GM18873 (cell line): ENCODE results near the gene FAM83C.
"Not testable (repeated sequence)": the region's sequence is repeated elsewhere in the genome, so short reads cannot be mapped to it uniquely, and the experiment has no call there.

Experiments
- ATAC-seq: cut with Tn5 transposase; IDR thresholded peaks from one replicate; pipeline ENCODE4 v1.9.1; 2021; ENCODE audit warnings: mild to moderate bottlenecking, moderate library complexity, moderate number of reproducible peaks; ENCODE audit not compliant: unreplicated experiment, low FRiP score

FAM83C gene

DNA sequence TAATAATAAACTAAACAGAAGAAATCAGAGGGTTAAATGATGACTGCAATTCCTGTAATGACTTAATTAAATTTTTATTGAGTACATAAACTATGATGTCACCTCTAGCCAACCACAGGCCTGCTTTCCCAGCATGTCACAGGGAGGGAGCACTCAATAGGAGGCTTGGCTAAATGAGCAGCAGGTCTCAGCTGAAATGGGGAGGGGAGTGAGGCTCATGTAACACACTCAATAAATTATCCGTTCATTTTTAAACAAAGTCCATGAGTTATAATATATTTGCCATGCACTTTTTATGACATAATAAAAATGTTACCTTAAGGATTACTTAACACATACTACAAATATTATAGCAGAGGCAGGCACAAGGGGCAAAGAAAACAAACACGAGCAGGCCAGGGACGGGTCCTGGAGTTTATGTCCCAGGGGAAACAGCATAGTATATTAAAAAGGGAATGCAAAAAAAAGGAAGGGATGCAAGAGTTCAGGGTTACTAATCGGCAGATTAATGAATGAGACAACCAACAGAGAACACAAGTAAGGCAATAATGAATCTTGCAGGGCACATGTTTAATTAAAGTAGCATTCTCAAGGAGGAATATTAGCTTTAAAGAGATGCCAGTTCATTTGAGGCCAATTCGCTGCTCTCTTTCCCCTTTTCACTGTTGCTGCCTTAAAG lies 27.1 kb upstream of the FAM83C start:
- no peak for ATAC-seq

DNA sequence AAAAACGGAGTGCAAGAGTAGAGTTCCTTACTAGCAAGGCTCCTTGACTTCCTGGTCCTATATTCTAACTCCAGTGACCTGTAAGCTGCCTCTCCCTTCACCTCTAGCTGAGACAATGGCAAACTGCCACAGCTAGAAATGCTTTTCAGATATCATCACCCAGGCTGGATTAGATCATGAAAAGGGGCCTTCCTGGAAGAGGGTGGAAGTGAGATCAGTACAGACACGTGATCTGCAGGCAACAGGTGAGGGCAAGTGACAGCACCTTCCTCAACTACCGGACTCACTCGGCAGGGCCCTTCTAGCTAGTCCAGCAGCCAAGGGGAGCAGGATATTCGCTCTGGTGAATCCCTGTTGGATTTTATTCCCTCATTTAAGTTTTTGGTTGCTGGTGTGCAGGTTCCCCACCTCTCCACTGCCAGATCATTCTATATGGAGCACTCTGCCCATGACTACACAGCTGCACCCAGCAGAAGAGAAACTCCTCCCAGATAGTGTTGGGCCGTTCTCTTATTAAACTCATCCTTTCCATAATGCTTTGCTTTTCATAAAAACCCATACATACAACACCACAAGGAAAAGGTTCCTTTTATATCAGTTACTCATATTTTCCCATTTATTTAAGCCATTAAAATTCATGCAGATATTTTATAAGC lies 26.4 kb upstream of the FAM83C start:
- ATAC-seq: no peak

DNA sequence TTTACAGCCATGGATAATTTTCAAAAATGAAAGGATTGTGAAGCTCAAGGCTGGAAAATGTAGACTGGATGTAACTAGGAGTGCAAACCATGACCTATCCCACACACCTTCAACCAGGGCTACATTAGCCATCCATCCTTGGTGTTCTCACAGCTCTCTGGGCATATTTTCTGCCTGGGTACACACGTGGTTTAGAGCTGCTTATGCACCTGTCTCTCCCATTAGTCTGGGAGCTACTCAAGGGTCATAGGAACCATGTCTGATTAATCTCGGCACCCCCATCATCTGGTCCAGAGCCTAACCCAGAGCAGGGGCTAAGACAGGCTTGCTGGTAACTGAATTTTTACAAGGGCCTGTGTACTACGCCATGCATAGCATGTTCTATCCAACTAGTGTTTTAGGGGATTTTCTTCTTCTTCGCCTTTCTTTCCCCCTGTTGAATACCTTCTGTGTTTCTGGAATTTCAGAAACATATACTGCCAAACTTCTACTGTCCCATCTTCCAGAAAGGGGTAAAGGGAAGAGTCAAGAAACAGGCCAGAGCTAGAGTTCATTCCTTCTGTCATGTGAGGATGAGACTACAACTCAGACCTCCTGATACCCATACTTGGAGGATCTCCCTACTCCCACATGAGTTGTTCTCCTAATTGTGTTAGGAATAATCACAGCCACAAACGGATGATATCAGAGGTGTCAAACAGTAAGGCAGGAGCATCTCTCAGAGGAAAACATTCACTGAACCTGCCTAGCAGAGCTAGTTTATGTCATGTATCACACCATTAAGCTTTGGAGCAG lies 25.4 kb upstream of the FAM83C start:
- ATAC-seq: no peak

DNA sequence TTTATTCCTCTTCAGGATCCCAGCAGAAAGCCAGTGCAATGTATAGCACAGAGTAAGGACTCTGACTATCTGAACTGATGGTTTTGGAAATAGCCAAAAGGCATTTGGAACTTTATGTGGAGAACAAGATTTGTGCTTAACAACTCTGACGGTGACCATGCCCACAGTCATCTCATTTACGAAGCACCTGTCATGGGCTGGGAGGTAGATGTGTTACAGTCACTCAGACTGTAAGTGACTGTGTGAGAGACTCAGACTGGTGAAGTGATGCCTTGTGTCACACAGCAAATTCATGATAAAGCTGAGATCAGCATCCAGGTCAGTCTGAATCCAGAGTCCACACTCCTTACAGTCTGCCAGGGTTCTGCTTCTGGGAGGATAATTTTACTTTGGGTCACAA lies 23.9 kb upstream of the FAM83C start:
- ATAC-seq: no peak

DNA sequence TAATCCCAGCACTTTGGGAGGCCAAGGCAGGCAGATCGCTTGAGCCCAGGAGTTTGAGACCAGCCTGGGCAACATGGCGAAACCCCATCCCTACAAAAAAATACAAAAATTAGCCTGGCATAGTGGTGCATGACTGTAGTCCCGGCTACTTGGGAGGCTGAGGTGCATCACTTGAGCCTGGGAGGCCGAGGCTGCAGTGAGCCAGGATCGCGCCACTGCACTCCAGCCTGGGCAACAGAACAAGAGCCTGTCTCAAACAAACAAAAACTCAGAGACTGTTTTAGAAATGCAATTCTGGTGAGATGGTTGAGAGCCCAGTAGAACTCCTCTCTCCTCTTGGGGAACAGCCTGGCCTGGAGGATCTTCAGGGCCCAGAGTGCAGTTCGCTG lies 23.4 kb upstream of the FAM83C start:
- not testable (repeated sequence) for ATAC-seq

DNA sequence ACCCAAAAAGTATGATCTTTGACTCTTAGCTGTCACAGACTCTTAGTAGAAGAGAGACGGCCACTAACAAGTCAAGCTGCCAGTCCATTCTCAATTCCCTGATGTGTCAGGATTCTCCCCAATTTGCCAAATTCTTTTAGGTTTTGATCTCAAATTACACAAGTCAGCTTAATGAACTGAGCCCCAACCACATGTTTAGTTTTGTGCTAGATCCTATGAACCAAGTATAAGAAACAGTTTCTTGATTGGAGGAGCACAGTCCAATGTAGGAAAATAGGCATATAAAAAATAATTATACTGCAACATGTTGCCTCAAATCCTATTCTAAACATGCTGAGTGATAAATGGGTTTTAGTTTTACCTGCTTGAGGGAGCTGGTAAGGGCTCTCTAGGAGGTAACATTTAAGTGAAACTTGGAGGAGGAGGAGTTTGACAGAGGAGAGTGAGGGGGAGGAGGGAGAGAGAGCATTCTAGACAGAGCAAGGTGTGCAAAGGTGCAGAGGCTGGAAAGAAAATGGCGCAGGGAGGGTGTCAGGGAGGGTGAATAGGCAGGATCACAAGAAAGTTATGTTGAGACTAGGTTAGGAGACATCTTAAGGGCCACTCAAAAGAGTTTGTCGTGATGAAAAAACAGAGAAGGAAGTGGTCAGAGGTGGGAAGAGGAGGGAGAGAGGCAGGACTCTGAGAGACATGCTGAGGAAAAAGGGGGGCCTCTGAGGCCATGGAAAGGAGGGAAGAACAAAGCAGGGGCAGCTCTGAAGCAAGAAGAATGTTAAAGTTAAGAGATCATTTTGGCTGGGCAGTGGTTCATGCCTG lies 22.8 kb upstream of the FAM83C start:
- no peak for ATAC-seq

DNA sequence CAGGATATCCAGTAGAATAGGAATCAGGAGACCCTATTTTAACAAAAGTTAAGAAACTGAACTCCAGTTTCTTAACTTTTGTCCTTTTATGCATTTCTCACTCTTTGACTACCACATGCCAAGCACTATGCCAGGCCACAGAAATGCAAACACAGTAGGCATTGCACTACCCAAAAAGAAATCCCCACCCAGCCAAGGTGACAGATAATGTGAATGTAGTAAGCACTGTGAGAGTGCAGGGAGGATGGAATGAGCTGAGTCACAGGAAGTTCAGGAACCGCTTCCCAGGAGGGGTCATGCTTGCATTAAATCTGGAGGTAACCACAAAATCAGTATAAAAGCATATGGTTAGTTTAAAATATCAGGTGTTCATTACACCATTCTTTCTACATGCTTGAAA lies 20.1 kb upstream of the FAM83C start:
- no peak for ATAC-seq

DNA sequence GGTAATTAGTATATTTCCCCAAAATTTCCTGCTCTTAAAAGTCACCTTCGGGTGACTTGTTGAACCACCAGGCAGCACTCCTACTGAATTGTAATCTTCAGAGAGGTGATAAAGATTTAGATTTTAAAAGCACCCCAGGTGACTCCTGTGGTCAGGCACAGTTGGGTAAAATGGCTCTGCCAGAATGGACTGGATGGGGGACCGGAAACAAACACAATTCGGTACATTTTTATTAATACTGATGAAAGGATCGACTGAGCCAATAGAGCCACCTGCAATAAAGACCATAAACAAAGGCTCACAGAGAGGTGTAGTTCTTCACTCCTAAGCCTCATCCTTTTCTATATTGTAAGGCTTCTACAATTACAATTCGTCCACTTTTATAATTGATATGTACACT lies 19.6 kb upstream of the FAM83C start:
- no peak for ATAC-seq

DNA sequence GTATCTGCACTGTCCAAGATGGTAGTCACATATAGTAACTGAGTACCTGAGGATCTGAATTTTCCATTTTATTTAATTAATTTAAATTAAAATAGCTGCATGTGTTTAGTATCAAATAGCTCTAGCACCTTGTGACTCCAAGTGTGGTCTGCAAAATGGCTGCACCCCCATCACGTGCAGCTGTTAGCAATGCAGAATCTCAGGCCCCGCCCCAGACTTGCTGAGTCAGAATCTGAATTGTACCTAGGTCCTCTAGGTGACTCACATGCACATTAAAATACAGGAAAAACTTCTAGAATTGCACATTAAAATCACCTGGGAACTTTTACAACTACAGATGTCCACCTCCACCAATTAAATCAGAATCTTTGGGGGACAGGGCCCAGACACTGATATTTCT lies 19.2 kb upstream of the FAM83C start:
- ATAC-seq: no peak

DNA sequence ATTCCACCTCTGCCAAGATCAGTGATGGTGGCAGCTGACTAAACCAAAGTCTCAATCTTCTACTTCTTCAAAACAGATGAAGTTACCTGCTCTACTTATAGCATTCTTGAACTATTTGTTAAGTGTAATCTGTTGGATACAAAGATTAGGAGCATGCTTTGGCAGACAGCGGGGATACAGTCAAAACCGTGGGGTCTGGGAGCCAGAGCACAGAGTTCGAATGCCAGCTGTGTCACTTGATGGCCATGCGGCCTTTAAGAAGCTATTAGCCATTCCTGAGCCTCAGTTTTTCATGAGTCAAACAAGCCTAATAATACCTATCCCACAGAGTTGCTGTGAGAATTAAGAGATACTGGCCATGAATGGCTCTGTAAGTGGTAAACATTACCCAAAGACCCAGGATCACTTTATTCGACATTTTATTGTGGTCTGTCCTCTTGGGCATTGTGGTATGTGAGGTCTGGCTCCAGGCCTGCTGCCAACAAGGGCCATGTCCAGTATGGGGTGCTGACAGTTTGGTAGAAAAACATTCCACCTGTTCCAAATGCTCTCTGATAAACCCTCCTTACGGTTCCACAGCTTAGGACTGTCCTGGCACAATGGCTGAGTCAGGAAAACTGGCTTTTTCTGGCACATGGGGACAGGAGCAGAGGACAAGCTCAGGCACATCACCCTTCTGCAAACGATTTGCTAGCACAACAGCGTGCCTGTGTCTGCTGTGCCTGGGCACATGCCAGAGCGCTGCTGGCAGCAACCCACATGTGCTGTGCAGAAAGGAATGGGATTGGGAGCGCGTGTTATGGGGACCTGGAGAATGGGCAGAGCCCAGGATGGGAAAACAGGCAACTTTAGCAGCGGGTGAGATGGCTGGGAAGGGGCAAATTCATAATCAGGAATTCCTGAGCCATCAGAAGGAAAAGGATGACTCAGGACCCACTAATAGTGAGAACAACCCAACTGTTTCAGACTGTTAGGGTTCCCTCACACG lies 15.7 kb upstream of the FAM83C start:
- ATAC-seq: no peak

DNA sequence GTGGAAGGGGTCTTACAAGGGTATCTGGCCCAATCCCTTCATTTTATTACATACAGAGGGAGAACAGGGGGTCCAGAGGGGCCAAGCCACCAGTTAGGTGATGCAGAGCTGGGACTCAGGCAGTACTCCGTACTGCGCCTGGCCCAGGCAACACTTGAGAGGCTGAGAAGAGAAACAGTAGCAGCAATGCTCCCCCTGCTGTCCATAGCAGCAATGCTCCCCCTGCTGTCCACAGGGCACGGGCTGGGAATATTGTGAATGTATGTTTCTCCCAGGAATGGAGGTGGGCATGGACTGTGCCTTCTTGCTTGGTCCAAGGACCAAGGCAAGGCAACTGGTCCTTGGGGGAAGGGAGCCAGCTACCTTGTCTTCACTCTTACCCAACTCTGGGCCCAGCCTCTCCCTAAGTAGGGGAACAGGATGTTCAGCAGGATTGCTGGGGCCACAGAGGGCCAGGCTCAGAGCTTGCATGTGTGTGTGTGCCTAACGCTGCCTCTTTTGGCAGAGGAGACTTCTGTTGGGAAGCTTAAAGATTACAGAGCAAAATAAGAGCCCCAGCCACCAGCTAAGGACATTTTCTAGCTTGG lies 14.8 kb upstream of the FAM83C start:
- ATAC-seq: no peak

DNA sequence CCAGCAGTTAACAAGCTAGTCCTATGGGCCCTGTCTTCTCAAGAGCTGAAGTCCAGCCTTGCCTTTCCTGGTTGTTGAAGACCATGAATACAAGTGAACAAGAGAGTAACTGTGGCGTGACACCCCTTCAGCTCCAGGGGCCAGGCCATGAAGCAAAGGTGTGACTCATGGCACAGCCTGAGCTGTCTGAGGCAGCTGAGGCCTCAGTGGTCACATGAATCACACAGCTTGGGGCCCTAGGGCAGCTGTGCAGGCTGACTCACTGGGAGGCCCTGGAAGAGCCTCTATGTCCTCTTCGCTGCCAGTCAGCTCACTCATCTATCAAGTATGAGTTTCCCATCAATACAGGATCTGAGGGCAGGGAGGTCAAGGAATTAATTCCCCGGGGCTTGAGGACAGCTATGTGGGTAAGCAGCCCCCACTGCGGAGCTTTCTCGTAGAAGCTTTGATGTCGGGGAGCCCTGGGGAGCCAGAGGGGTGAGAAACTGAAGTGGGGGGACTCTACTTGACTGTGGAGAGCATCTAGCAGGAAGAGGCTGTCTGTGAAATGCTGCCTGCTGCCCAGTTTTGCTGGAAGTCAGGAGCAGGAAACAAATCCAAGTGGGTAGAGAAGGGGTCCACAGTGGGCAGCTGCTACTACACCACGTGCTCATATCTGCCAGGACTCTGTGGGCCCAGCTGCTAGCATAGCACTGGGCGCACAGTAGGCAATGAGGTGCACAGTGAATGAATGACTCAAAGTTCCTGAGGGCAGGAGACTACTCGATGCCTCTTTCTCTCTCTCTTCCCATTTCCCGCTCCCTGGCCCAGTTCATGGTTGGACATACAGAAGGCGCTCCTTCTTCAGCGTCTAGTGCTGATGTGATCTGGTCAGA lies 13.7 kb upstream of the FAM83C start:
- ATAC-seq: no peak

DNA sequence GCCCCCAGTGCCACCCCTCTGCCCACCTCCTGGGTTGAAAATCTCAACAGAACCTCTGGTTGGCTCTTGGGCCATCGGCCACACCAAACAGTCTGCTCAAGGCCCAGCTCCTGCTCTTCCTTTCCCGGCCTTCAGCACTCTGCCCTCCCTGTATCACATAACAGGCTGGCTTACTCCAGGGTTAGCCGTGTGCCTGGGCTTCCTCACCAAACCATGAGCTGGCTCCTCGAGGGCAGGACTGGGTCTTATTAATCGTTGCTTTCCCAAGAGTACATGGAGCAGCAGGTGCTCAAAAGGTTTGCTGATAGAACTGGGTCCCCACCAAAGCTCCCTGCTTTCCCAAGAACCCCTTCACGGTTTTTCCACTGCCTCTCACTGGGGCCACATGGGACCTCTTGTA lies 12.7 kb upstream of the FAM83C start:
- no peak for ATAC-seq

DNA sequence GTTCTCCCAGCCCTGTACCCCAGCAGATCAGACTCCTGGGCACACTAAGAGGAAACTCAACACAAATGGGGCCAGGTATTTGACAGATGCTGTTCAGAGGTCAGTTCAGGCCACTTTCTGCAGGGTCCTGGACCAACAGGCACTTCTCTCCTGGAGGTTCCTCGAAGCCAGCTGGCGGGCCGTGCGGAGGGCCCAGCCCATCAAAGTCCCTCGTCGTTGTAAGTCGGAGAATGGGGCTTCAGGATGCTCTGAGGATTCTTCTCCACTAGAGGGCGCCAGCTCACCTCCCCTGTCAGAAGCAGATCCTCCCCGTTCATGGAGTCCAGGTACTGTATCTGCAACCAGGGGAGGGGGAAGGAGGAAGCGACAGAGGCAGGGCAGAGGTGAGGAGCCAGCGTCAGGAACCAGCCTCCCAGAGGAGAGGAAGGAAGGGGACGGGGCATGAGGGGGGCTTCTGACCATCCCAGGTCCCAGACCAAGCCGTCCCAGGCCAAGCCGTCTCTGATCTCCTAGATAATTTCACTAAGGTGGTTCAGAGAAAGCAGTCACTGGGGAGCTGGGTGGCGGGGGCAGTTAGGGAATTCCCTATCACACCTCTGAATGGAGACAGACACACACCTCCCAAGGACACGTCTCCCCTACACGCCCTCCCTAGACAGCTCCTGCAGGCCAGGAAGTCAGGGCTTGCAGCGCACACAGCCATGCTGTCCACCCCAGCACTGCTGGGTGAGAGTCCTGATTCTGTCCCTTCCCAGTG lies 11.7 kb upstream of the FAM83C start:
- ATAC-seq: no peak

DNA sequence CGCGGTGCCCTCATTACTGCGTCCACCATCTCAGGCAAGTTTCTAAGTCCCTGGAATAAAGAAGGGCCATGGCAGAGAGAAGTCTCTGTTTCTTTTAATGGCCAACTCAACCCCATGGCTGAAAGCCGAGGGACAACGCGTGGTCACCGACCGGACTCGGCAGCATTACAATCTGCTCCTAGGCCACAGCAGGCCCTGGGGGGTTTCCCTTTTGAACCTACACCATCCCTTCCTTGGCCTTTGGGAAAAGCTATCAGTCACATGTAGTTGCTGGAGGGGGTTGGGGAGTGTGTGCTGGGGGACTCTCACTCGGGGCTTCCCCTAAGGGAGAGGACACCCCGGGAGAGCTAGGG lies 11.1 kb upstream of the FAM83C start:
- no peak for ATAC-seq

DNA sequence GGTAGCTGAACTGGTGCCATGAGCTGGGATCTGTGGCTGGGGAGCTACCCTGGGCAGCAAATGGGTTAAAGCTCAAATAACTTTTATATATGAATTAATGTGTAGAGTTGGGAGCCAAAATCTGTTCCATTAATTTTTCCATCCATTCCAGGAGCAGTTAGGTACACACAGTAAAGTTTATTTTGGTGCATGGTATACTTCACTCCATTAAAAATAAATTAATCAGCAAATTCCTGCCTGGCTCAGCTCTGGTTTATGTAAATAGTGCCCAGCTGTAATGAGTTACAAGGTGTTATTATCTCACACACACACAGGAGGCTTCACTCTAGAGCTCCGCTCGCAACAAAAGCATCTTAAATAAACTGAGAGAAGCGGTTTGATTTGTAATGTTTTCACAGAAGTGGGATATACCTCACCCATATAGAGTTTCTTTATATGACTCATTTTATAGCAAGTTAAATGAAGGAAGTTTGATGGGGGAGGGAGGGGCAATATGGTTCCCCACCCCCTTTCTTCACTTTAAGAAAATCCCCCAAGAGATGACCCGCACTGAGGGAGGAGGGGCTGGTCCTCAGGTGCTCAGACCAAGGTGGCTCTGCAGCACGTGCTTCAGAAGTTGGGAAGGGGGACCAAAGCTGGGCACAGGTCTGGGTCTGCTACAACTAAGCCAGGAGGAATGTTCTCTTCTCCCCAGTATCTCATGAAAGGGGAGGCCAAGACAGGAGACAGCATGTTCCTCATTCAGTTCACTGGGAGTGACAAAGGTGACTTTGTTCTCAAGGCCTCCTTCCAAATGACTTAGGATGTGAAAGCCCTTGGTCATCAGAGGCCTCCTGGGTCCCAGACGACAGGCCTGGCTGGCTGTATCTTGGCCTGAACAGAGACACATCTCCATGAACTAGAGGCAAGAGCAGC lies 10.5 kb upstream of the FAM83C start:
- no peak for ATAC-seq

DNA sequence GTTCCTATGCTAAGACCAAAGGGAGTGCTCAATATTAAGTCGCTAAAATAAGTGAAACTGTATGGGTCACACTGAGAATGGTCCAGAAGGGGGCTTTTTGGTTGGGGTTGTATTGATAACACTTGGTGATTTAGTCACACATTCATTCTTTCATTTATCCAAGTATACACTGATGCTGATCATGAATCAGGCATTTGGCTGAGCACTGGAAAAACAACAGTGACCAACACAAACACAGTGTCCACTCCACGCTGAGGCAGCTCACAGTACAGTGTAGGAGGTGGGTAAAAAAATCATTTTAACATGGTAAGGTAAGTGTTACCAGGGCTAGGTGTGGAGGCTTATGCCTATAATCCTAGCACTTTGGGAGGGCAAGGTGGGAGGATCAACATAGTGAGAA lies 9.2 kb upstream of the FAM83C start:
- no peak for ATAC-seq
